VCaP (cell line): ENCODE measurements around the gene COPRS.
A peak's percentile ranks its signal among the peaks of the same experiment; 100 is the strongest.

Experiments
- H3K27ac ChIP-seq: fragments of 450-650 bp; 2 replicates; pipeline ENCODE4 v1.5.1; 2017
- CTCF ChIP-seq: fragments of 450-650 bp; conservative IDR thresholded peaks from 2 replicates; pipeline ENCODE4 v1.5.1; 2017; ENCODE audit warnings: mild to moderate bottlenecking, moderate library complexity

COPRS gene

GRCh38 chr17:31843070-31843745 is 15.8 kb downstream of the COPRS start:
- TF ChIP-seq CTCF = no peak
- peak overlapping the region; percentile 90 for H3K27ac ChIP-seq

- H3K27ac ChIP-seq = peak overlapping the region; percentile 90
- peak; percentile 100 for TF ChIP-seq CTCF
Observed at GRCh38 chr17:31842195-31843069, 16.6 kb downstream of the COPRS start.

GRCh38 chr17:31841850-31842194 is 17.2 kb downstream of the COPRS start:
- peak overlapping the region; percentile 90 for H3K27ac ChIP-seq
- TF ChIP-seq CTCF = no peak

- H3K27ac ChIP-seq = no peak overlapping the region
- no peak for TF ChIP-seq CTCF
Observed at GRCh38 chr17:31838636-31839225, 20.3 kb downstream of the COPRS start.

GRCh38 chr17:31835984-31836383 is 23.1 kb downstream of the COPRS start:
- TF ChIP-seq CTCF = no peak
- no peak overlapping the region for H3K27ac ChIP-seq

- TF ChIP-seq CTCF = no peak
- no peak overlapping the region for H3K27ac ChIP-seq
Observed at GRCh38 chr17:31834448-31834847, 24.6 kb downstream of the COPRS start.

- TF ChIP-seq CTCF = no peak
- no peak overlapping the region for H3K27ac ChIP-seq
Observed at GRCh38 chr17:31832746-31833145, 26.3 kb downstream of the COPRS start.
